GM12892 (cell line): ENCODE data around the gene ESPNL.

ENCODE experiments used
- POLR2A ChIP-seq: IDR thresholded peaks from 2 replicates; pipeline ENCODE4 v1.6.1; 2011; ENCODE audit warnings: low read depth, low read length, control low read depth
- POLR2AphosphoS5 ChIP-seq: IDR thresholded peaks from 2 replicates; pipeline ENCODE4 v1.6.1; 2011; ENCODE audit warnings: low read depth, low read length, control low read depth
- TAF1 ChIP-seq: IDR thresholded peaks from 2 replicates; pipeline ENCODE4 v1.6.1; 2011; ENCODE audit warnings: low read depth, mild to moderate bottlenecking, control low read depth, low read length, borderline replicate concordance

DNA sequence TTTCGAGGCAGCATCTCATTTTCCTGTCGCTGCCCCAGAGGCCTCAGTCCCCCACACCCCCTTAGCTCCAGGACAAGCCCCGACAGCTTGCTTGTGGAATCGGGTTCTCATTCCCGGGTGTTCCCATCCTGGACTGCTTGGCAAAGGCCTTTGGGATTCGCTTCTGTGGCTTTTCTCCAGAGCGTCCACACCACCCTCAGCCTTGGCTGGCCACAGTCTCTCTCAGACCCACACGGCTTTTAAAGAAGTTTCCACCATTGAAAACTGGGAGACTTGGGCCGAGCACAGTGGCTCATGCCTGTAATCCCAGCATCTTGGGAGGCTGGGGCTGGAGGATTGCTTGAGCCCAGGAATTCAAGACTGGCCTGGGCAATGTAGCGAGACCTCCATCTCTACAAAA is 2.7 kb downstream of the ESPNL start:
- no peak for TF ChIP-seq POLR2A
- no peak for TF ChIP-seq POLR2AphosphoS5
- no peak for TF ChIP-seq TAF1
